ENCODE results near the gene GFPT1.

GFPT1 gene

GRCh38 chr2:69291004-69291650, 95.9 kb downstream of the GFPT1 start:
- DNase-seq (ENCODE audit: low read depth) = no peak

- no peak for DNase-seq (ENCODE audit: low read depth)
Observed at GRCh38 chr2:69288429-69288828, 98.6 kb downstream of the GFPT1 start.

GRCh38 chr2:69287544-69287943, 99.5 kb downstream of the GFPT1 start:
- no peak for DNase-seq (ENCODE audit: low read depth)

- no peak for DNase-seq (ENCODE audit: low read depth)
Observed at GRCh38 chr2:69285379-69285894, 101.6 kb downstream of the GFPT1 start.

GRCh38 chr2:69280796-69281412, 106.1 kb downstream of the GFPT1 start:
- DNase-seq (ENCODE audit: low read depth) = no peak

- DNase-seq (ENCODE audit: low read depth) = no peak
Observed at GRCh38 chr2:69279931-69280681, 106.9 kb downstream of the GFPT1 start.

GRCh38 chr2:69279211-69279610, 107.8 kb downstream of the GFPT1 start:
- DNase-seq (ENCODE audit: low read depth) = no peak

- DNase-seq (ENCODE audit: low read depth) = no peak
Observed at GRCh38 chr2:69278366-69278765, 108.7 kb downstream of the GFPT1 start.

- DNase-seq (ENCODE audit: low read depth) = no peak
Observed at GRCh38 chr2:69275490-69275889, 111.5 kb downstream of the GFPT1 start.

GRCh38 chr2:69272803-69273471, 114.1 kb downstream of the GFPT1 start:
- DNase-seq (ENCODE audit: low read depth) = no peak

- no peak for DNase-seq (ENCODE audit: low read depth)
Observed at GRCh38 chr2:69271831-69272257, 115.2 kb downstream of the GFPT1 start.

Measured in stimulated activated CD4-positive, alpha-beta T cell treated with anti-CD3 and anti-CD28 coated beads, Interleukin-2, amount 100 ng/mL, for 4 hours (primary cell).